Endothelial cell of umbilical vein (primary cell): ENCODE results near the gene GOLGA3. TPM values are rescaled to one million over a fixed set of nuclear protein-coding genes. Genes with fewer than 3 reads are reported as not detected.

ENCODE experiments used
- BruUV-seq: library from RNA; stranded (reverse); fragments of 400-500 nt; replicated peaks from 2 replicates; lab custom pipeline; 2021; lab: Mats Ljungman, UMichigan
- CTCF ChIA-PET: fragments of 300-600, 350-600 bp; sonication (Branson Sonifier 250); formaldehyde crosslinking; loops from one replicate; lab custom pipeline; 2021; ENCODE audit warnings: antibody characterized with exemption, inconsistent platforms; lab: Charles Lee
- POLR2A ChIA-PET: fragments of 300-600, 350-600 bp; sonication (Branson Sonifier 250); formaldehyde crosslinking; loops from one replicate; lab custom pipeline; 2021; ENCODE audit warnings: antibody characterized with exemption, inconsistent platforms; lab: Charles Lee
- DNase-seq: peaks from one replicate; pipeline ENCODE4 v3.0.0-alpha.2; 2011; ENCODE audit warnings: low read depth, low spot score
- FAIRE-seq: peaks from 2 replicates; lab custom pipeline; 2011; peaks lifted over from hg19 to GRCh38; lab: Jason Lieb, UNC
- H2AFZ ChIP-seq: 2 replicates; pipeline ENCODE4 v1.6.0; 2012; ENCODE audit warnings: low read depth, low read length, control low read depth, inconsistent platforms
- H3K27ac ChIP-seq: 2 replicates; pipeline ENCODE4 v1.5.1; 2011; ENCODE audit warnings: low read depth, mild to moderate bottlenecking, control low read depth, low read length, moderate library complexity; ENCODE audit not compliant: insufficient read depth
- H3K27me3 ChIP-seq, 2 experiments: 2 replicates each; pipeline versions ENCODE4 v1.6.0 to v1.6.1; 2011; ENCODE audit warnings: low read length in 2 of 2, mixed read lengths in 1 of 2; ENCODE audit not compliant: control insufficient read depth in 2 of 2, insufficient read depth in 2 of 2
- H3K36me3 ChIP-seq, 2 experiments: 2 replicates in 1 of 2; 3 replicates in 1 of 2; pipeline ENCODE4 v1.5.1; 2011; ENCODE audit warnings: low read length in 2 of 2, mild to moderate bottlenecking in 1 of 2, moderate library complexity in 1 of 2; ENCODE audit not compliant: control insufficient read depth in 2 of 2, insufficient read depth in 2 of 2; ENCODE audit errors: extremely low read depth in 1 of 2
- H3K4me1 ChIP-seq: 3 replicates; pipeline ENCODE4 v1.5.1; 2011; ENCODE audit warnings: mild to moderate bottlenecking, low read length; ENCODE audit not compliant: control insufficient read depth, insufficient read depth; ENCODE audit errors: extremely low read depth
- H3K4me2 ChIP-seq: 2 replicates; pipeline ENCODE4 v1.6.1; 2011; ENCODE audit warnings: low read length, control low read depth, mixed read lengths; ENCODE audit not compliant: insufficient read depth
- H3K4me3 ChIP-seq, 3 experiments: fragments of 200-600 bp in 1 of 3; sonication (generic), shearing (Covaris generic) in 1 of 3; replicated peaks in 1 of 3; 2 replicates each; pipeline ENCODE4 v1.5.1; 2011 to 2016; ENCODE audit warnings: control low read depth in 3 of 3, low read length in 3 of 3, mild to moderate bottlenecking in 2 of 3, inconsistent platforms in 1 of 3, low read depth in 1 of 3, moderate library complexity in 1 of 3; ENCODE audit not compliant: insufficient read depth in 1 of 3
- H3K79me2 ChIP-seq: 2 replicates; pipeline ENCODE4 v1.6.0; 2012; ENCODE audit warnings: low read length, inconsistent platforms; ENCODE audit not compliant: control insufficient read depth, insufficient read depth
- H3K9ac ChIP-seq: replicated peaks from 2 replicates; pipeline ENCODE3; 2011; ENCODE audit warnings: low read length, control low read depth; ENCODE audit not compliant: insufficient read depth; ENCODE audit errors: extremely low read depth
- H3K9me1 ChIP-seq: replicated peaks from 3 replicates; pipeline ENCODE4 v1.6.0; 2011; ENCODE audit warnings: mild to moderate bottlenecking, low read length; ENCODE audit not compliant: control insufficient read depth, insufficient read depth; ENCODE audit errors: extremely low read depth
- H3K9me3 ChIP-seq: replicated peaks from 2 replicates; pipeline ENCODE4 v1.5.1; 2012; ENCODE audit warnings: low read length, inconsistent platforms; ENCODE audit not compliant: control insufficient read depth, insufficient read depth
- H4K20me1 ChIP-seq: replicated peaks from 2 replicates; pipeline ENCODE3; 2011; ENCODE audit warnings: mild to moderate bottlenecking, low read length; ENCODE audit not compliant: control insufficient read depth, insufficient read depth; ENCODE audit errors: extremely low read depth
- CTCF ChIP-seq, 2 donors: IDR thresholded peaks; 1 replicate in 1 of 2; 2 replicates in 1 of 2; pipeline ENCODE4 v1.5.1; 2011; ENCODE audit warnings: low read length in 2 of 2, mild to moderate bottlenecking in 2 of 2, moderate library complexity in 2 of 2, control low read depth in 1 of 2, inconsistent platforms in 1 of 2, low read depth in 1 of 2; ENCODE audit not compliant: insufficient read depth in 1 of 2; ENCODE audit errors: extremely low read depth in 1 of 2
- EZH2 ChIP-seq: IDR thresholded peaks from 2 replicates; pipeline ENCODE4 v1.6.1; 2012; ENCODE audit warnings: borderline replicate concordance, low read depth, mild to moderate bottlenecking, moderate library complexity, low read length, inconsistent platforms; ENCODE audit not compliant: severe bottlenecking
- FOS ChIP-seq: IDR thresholded peaks from 2 replicates; pipeline ENCODE4 v1.6.1; 2011; ENCODE audit warnings: mild to moderate bottlenecking, low read length, moderate library complexity, borderline replicate concordance; ENCODE audit not compliant: insufficient read depth
- GATA2 ChIP-seq: IDR thresholded peaks from 2 replicates; pipeline ENCODE4 v1.7.0; 2011; ENCODE audit warnings: low read depth, mild to moderate bottlenecking, moderate library complexity, mixed read lengths, low read length; ENCODE audit not compliant: insufficient read length, insufficient read depth
- JUN ChIP-seq: IDR thresholded peaks from 2 replicates; pipeline ENCODE4 v1.6.1; 2011; ENCODE audit warnings: borderline replicate concordance, low read depth; ENCODE audit not compliant: insufficient read length, insufficient read depth
- MAX ChIP-seq: IDR thresholded peaks from 2 replicates; pipeline ENCODE4 v1.6.1; 2011; ENCODE audit not compliant: insufficient read depth, insufficient read length
- MYC ChIP-seq: IDR thresholded peaks from one replicate; pipeline ENCODE4 v1.6.1; 2011; ENCODE audit warnings: mild to moderate bottlenecking, low read depth, low read length
- POLR2A ChIP-seq: IDR thresholded peaks from 2 replicates; pipeline ENCODE4 v1.6.1; 2012; ENCODE audit warnings: low read depth, mild to moderate bottlenecking, control low read depth, low read length
- POLR2AphosphoS5 ChIP-seq: IDR thresholded peaks from 2 replicates; pipeline ENCODE4 v1.6.1; 2012; ENCODE audit warnings: low read depth, mild to moderate bottlenecking, control low read depth, low read length, moderate library complexity; ENCODE audit not compliant: insufficient read depth
- dilution Hi-C: fragments of 300-500 bp; cut with MboI; formaldehyde crosslinking; loops from one replicate; pipeline ENCODE4 v1.15.0; 2019; ENCODE audit warnings: low sequenced_read_pairs; ENCODE audit not compliant: extremely low pct_ligation_motif_present
- intact Hi-C: fragments of 100-400 bp; cut with micrococcal nuclease; formaldehyde crosslinking; loops from one replicate; pipeline ENCODE4 v1.10.0; 2022
- polyA plus RNA-seq, 4 experiments: library from polyadenylated mRNA; depleted of rRNA in 3 of 4; stranded (reverse) in 3 of 4; unstranded in 1 of 4; fragments of >200 nt; gene quantifications; 2 replicates each; pipeline versions ENCODE4 v1.2.1 to v1.2.3, GENCODE V29; 2011 to 2012; ENCODE audit warnings: missing spikeins in 1 of 4
- total RNA-seq: library from RNA; stranded (reverse); gene quantifications from 2 replicates; pipeline ENCODE4 v1.2.3, GENCODE V29; 2021

The GOLGA3 gene
- total and polyA plus RNA-seq, 2 donors (not counting 3 experiments of a cell fraction or from before 2014, with no cell fraction given) = 18.4 to 86.0 TPM

DNA sequence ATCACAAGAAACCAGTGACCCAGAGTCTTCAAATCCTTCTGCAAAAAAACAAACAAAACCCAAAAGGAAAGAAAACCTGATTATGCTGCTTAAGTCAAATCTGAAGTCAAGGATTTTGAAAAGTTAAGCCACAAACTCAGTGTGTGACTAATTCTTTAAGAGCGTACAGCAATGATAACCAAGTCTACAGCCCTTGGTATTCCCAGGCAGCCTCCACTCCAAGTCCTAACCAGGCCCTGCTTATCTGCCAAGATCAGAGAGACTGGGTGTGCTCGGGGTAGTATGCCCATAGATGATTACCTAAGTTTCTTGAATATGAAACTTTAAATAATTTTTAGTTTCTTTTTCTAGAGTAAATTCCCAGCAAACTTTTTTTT lies 104.9 kb downstream of the GOLGA3 start:
- intact Hi-C loops (no loop called here), dilution Hi-C loops (no loop called here)
- no peak for TF ChIP-seq MYC
- no peak for TF ChIP-seq JUN
- no peak for TF ChIP-seq GATA2
- no peak for TF ChIP-seq EZH2
- no peak for TF ChIP-seq POLR2A
- no peak for TF ChIP-seq FOS
- POLR2A ChIA-PET = no interaction called here
- Histone ChIP-seq H3K36me3 (peaks cover 27 to 54% of the 10 kb centered on the region in 2 experiments), H3K27me3 (no peaks in the 10 kb centered on the region), H3K9me3 (no peaks in the 10 kb centered on the region), H3K27ac (no peak overlapping the region), H3K79me2 (peaks cover 2% of the 10 kb centered on the region), H3K4me2 (no peak overlapping the region), H3K9ac (no peak overlapping the region), H3K9me1 (no peaks in the 10 kb centered on the region), H2AFZ (no peak overlapping the region), H3K4me3 (no peak overlapping the region), H4K20me1 (no peaks in the 10 kb centered on the region), H3K4me1 (no peaks in the 10 kb centered on the region)
- CTCF ChIA-PET = no interaction called here
- no TSS peak for BruUV-seq
- FAIRE-seq (no peak), DNase-seq (no peak)

- DNase-seq (no peak), FAIRE-seq (no peak)
- no peaks in the 10 kb centered on the region for H3K4me1 ChIP-seq
- no peak overlapping the region for H3K4me2 ChIP-seq
- no peak overlapping the region for H2AFZ ChIP-seq
- no TSS peak for BruUV-seq
- TF ChIP-seq POLR2A (no peak), JUN (no peak), EZH2 (no peak), MAX (no peak), FOS (no peak), GATA2 (no peak), POLR2AphosphoS5 (no peak), MYC (no peak), CTCF (IDR thresholded peaks at IDR 0.05; ENCODE audit: extremely low read depth in 1 of 2, insufficient read depth in 1 of 2, low read depth in 1 of 2, low read length in 2 of 2) (no peak)
- no peaks in the 10 kb centered on the region for H4K20me1 ChIP-seq
- H3K9me1 ChIP-seq = no peaks in the 10 kb centered on the region
- dilution Hi-C loops (no loop called here), intact Hi-C loops (no loop called here)
- POLR2A ChIA-PET = no interaction called here
- H3K4me3 ChIP-seq = no peak overlapping the region
- CTCF ChIA-PET = no interaction called here
- no peaks in the 10 kb centered on the region for H3K79me2 ChIP-seq
- H3K27ac ChIP-seq = no peak overlapping the region
- H3K9ac ChIP-seq = no peak overlapping the region
- peaks cover 24 to 55% of the 10 kb centered on the region in 2 experiments for H3K36me3 ChIP-seq
- H3K27me3 ChIP-seq = no peaks in the 10 kb centered on the region
- H3K9me3 ChIP-seq = no peaks in the 10 kb centered on the region
Observed at GRCh38 chr12:132723015-132723763, 105.5 kb downstream of the GOLGA3 start.
